SJCRH30 (cell line): ENCODE data around the gene NCS1. TPM values are rescaled to one million over a fixed set of nuclear protein-coding genes. Genes with fewer than 3 reads are reported as not detected.

ENCODE experiments used
- DNase-seq, 2 experiments: peaks; one replicate each; pipeline ENCODE4 v3.0.0-alpha.2; 2015 to 2020
- H3K27ac ChIP-seq: fragments of 250-450 bp; sonication (Bioruptor Pico); 2 replicates; pipeline ENCODE4 v1.5.1; 2020; ENCODE audit warnings: mild to moderate bottlenecking, moderate library complexity
- H3K27me3 ChIP-seq: fragments of 250-450 bp; sonication (Bioruptor Pico); 2 replicates; pipeline ENCODE4 v1.5.1; 2020; ENCODE audit warnings: mild to moderate bottlenecking, moderate library complexity
- H3K36me3 ChIP-seq: fragments of 250-450 bp; sonication (Bioruptor Pico); 2 replicates; pipeline ENCODE4 v1.5.1; 2020; ENCODE audit warnings: mild to moderate bottlenecking, moderate library complexity
- H3K4me1 ChIP-seq: fragments of 250-450 bp; sonication (Bioruptor Pico); 2 replicates; pipeline ENCODE4 v1.5.1; 2020; ENCODE audit warnings: mild to moderate bottlenecking, moderate library complexity
- H3K4me3 ChIP-seq: fragments of 250-450 bp; sonication (Bioruptor Pico); 2 replicates; pipeline ENCODE4 v1.5.1; 2020; ENCODE audit warnings: mild to moderate bottlenecking, moderate library complexity
- H3K9me3 ChIP-seq: fragments of 250-450 bp; sonication (Bioruptor Pico); replicated peaks from 2 replicates; pipeline ENCODE4 v1.5.1; 2020; ENCODE audit warnings: mild to moderate bottlenecking, moderate library complexity
- total RNA-seq: library from RNA; depleted of rRNA; stranded (reverse); fragments of >200 nt; shearing (Covaris generic); gene quantifications from 2 replicates; pipeline ENCODE4 v1.2.3, GENCODE V29; 2014

Gene NCS1
- total RNA-seq, 1 experiment from 2014 or later, result 86.2 TPM

GRCh38 chr9:130189840-130190239, 17.6 kb downstream of the NCS1 start:
- no peaks in the 10 kb centered on the region for H3K27me3 ChIP-seq
- H3K9me3 ChIP-seq, result no peaks in the 10 kb centered on the region
- peaks cover 5% of the 10 kb centered on the region; the same call in 1 of the 2 replicates for H3K36me3 ChIP-seq
- no peak for DNase-seq
- H3K4me1 ChIP-seq, result peaks cover 62% of the 10 kb centered on the region
- no peak overlapping the region for H3K4me3 ChIP-seq
- no peak overlapping the region for H3K27ac ChIP-seq

GRCh38 chr9:130191068-130191748, 19.0 kb downstream of the NCS1 start:
- peaks cover 5% of the 10 kb centered on the region; the same call in 1 of the 2 replicates for H3K36me3 ChIP-seq
- H3K4me1 ChIP-seq, result peaks cover 50% of the 10 kb centered on the region
- no peak for DNase-seq
- no peak overlapping the region for H3K4me3 ChIP-seq
- no peak overlapping the region for H3K27ac ChIP-seq
- H3K27me3 ChIP-seq, result no peaks in the 10 kb centered on the region
- no peaks in the 10 kb centered on the region for H3K9me3 ChIP-seq

- H3K27ac ChIP-seq, result no peak overlapping the region
- no peaks in the 10 kb centered on the region for H3K9me3 ChIP-seq
- peaks cover 5% of the 10 kb centered on the region; the same call in 1 of the 2 replicates for H3K36me3 ChIP-seq
- no peak for DNase-seq
- H3K4me1 ChIP-seq, result peaks cover 50% of the 10 kb centered on the region
- H3K4me3 ChIP-seq, result no peak overlapping the region
- H3K27me3 ChIP-seq, result no peaks in the 10 kb centered on the region
Measured at GRCh38 chr9:130191749-130192120, 19.5 kb downstream of the NCS1 start.

- Histone ChIP-seq H3K27me3 (no peaks in the 10 kb centered on the region), H3K9me3 (no peaks in the 10 kb centered on the region), H3K4me3 (no peak overlapping the region), H3K4me1 (peaks cover 44% of the 10 kb centered on the region), H3K36me3 (peaks cover 5% of the 10 kb centered on the region; the same call in 1 of the 2 replicates), H3K27ac (peak overlapping the region; percentile 22)
- DNase-seq, result no peak
Measured at GRCh38 chr9:130192382-130192999, 20.3 kb downstream of the NCS1 start.

GRCh38 chr9:130193103-130193502, 20.9 kb downstream of the NCS1 start:
- H3K27ac ChIP-seq, result peak overlapping the region; percentile 22
- peak; percentile 74 to 83 for DNase-seq
- H3K27me3 ChIP-seq, result no peaks in the 10 kb centered on the region
- H3K9me3 ChIP-seq, result no peaks in the 10 kb centered on the region
- H3K4me1 ChIP-seq, result peaks cover 39% of the 10 kb centered on the region
- H3K4me3 ChIP-seq, result no peak overlapping the region
- peaks cover 5% of the 10 kb centered on the region; the same call in 1 of the 2 replicates for H3K36me3 ChIP-seq

GRCh38 chr9:130193531-130194377, 21.6 kb downstream of the NCS1 start:
- Histone ChIP-seq H3K27ac (peak overlapping the region; percentile 22), H3K9me3 (no peaks in the 10 kb centered on the region), H3K4me3 (no peak overlapping the region), H3K27me3 (no peaks in the 10 kb centered on the region), H3K4me1 (peaks cover 39% of the 10 kb centered on the region), H3K36me3 (peaks cover 4% of the 10 kb centered on the region; the same call in 1 of the 2 replicates)
- DNase-seq, result peak in 1 of 2 experiments; percentile 53

GRCh38 chr9:130194378-130194932, 22.3 kb downstream of the NCS1 start:
- Histone ChIP-seq H3K4me1 (peaks cover 40% of the 10 kb centered on the region), H3K27me3 (no peaks in the 10 kb centered on the region), H3K27ac (no peak overlapping the region), H3K4me3 (no peak overlapping the region), H3K9me3 (no peaks in the 10 kb centered on the region), H3K36me3 (no peaks in the 10 kb centered on the region)
- DNase-seq, result no peak

GRCh38 chr9:130195638-130196037, 23.4 kb downstream of the NCS1 start:
- Histone ChIP-seq H3K4me3 (no peak overlapping the region), H3K27me3 (no peaks in the 10 kb centered on the region), H3K4me1 (peaks cover 47% of the 10 kb centered on the region), H3K9me3 (no peaks in the 10 kb centered on the region), H3K36me3 (no peaks in the 10 kb centered on the region), H3K27ac (no peak overlapping the region)
- no peak for DNase-seq

- peaks cover 47% of the 10 kb centered on the region for H3K4me1 ChIP-seq
- no peak overlapping the region for H3K4me3 ChIP-seq
- no peaks in the 10 kb centered on the region for H3K27me3 ChIP-seq
- peak in 1 of 2 experiments; percentile 59 for DNase-seq
- H3K9me3 ChIP-seq, result no peaks in the 10 kb centered on the region
- H3K36me3 ChIP-seq, result peaks cover under 1% of the 10 kb centered on the region; the same call in 1 of the 2 replicates
- H3K27ac ChIP-seq, result no peak overlapping the region
Measured at GRCh38 chr9:130196643-130197042, 24.4 kb downstream of the NCS1 start.

- Histone ChIP-seq H3K9me3 (no peaks in the 10 kb centered on the region), H3K27ac (no peak overlapping the region), H3K36me3 (peaks cover 5% of the 10 kb centered on the region; the same call in 1 of the 2 replicates), H3K4me1 (peaks cover 43% of the 10 kb centered on the region), H3K4me3 (no peak overlapping the region), H3K27me3 (no peaks in the 10 kb centered on the region)
- no peak for DNase-seq
Measured at GRCh38 chr9:130197386-130197785, 25.2 kb downstream of the NCS1 start.

GRCh38 chr9:130197888-130198287, 25.7 kb downstream of the NCS1 start:
- no peak for DNase-seq
- Histone ChIP-seq H3K4me1 (peaks cover 38% of the 10 kb centered on the region), H3K36me3 (peaks cover 5% of the 10 kb centered on the region; the same call in 1 of the 2 replicates), H3K9me3 (no peaks in the 10 kb centered on the region), H3K27me3 (no peaks in the 10 kb centered on the region), H3K4me3 (no peak overlapping the region), H3K27ac (no peak overlapping the region)

GRCh38 chr9:130198501-130199179, 26.4 kb downstream of the NCS1 start:
- no peaks in the 10 kb centered on the region for H3K27me3 ChIP-seq
- DNase-seq, result no peak
- H3K36me3 ChIP-seq, result peaks cover 9% of the 10 kb centered on the region; the same call in 1 of the 2 replicates
- peaks cover 31% of the 10 kb centered on the region for H3K4me1 ChIP-seq
- H3K27ac ChIP-seq, result peak overlapping the region; percentile 33; the same call in 1 of the 2 replicates
- H3K9me3 ChIP-seq, result no peaks in the 10 kb centered on the region
- no peak overlapping the region for H3K4me3 ChIP-seq

- peak; percentile 65 to 74 for DNase-seq
- Histone ChIP-seq H3K4me1 (peaks cover 21% of the 10 kb centered on the region), H3K36me3 (peaks cover 15% of the 10 kb centered on the region), H3K27ac (peak overlapping the region; percentile 33), H3K9me3 (no peaks in the 10 kb centered on the region), H3K4me3 (no peak overlapping the region), H3K27me3 (no peaks in the 10 kb centered on the region)
Measured at GRCh38 chr9:130199605-130200004, 27.4 kb downstream of the NCS1 start.
